GM21717 (cell line): ENCODE results near the gene CACNA1D.
"Not testable (repeated sequence)": the region's sequence is repeated elsewhere in the genome, so short reads cannot be mapped to it uniquely, and the experiment has no call there.

Experiments used
- ATAC-seq: cut with Tn5 transposase; IDR thresholded peaks from one replicate; pipeline ENCODE4 v1.9.1; 2021; ENCODE audit warnings: mild to moderate bottlenecking, moderate library complexity; ENCODE audit not compliant: unreplicated experiment

CACNA1D gene

GRCh38 chr3:53570709-53571108, 76.3 kb downstream of the CACNA1D start:
- no peak for ATAC-seq

GRCh38 chr3:53571264-53571663, 76.9 kb downstream of the CACNA1D start:
- ATAC-seq = no peak

- ATAC-seq = not testable (repeated sequence)
Measured at GRCh38 chr3:53572184-53572583, 77.8 kb downstream of the CACNA1D start.

- no peak for ATAC-seq
Measured at GRCh38 chr3:53577506-53577905, 83.1 kb downstream of the CACNA1D start.

GRCh38 chr3:53579636-53580035, 85.2 kb downstream of the CACNA1D start:
- ATAC-seq = no peak

- ATAC-seq = no peak
Measured at GRCh38 chr3:53581671-53582070, 87.3 kb downstream of the CACNA1D start.

GRCh38 chr3:53583161-53583690, 88.8 kb downstream of the CACNA1D start:
- no peak for ATAC-seq

GRCh38 chr3:53585049-53585448, 90.6 kb downstream of the CACNA1D start:
- ATAC-seq = no peak

GRCh38 chr3:53585627-53586026, 91.2 kb downstream of the CACNA1D start:
- ATAC-seq = no peak

GRCh38 chr3:53588122-53588521, 93.7 kb downstream of the CACNA1D start:
- ATAC-seq = no peak

GRCh38 chr3:53589201-53589600, 94.8 kb downstream of the CACNA1D start:
- ATAC-seq = no peak

GRCh38 chr3:53589806-53590205, 95.4 kb downstream of the CACNA1D start:
- ATAC-seq = no peak

GRCh38 chr3:53590606-53591005, 96.2 kb downstream of the CACNA1D start:
- no peak for ATAC-seq

- no peak for ATAC-seq
Measured at GRCh38 chr3:53591646-53592045, 97.2 kb downstream of the CACNA1D start.

GRCh38 chr3:53592862-53593261, 98.5 kb downstream of the CACNA1D start:
- ATAC-seq = no peak

- no peak for ATAC-seq
Measured at GRCh38 chr3:53593611-53594010, 99.2 kb downstream of the CACNA1D start.

GRCh38 chr3:53594276-53594675, 99.9 kb downstream of the CACNA1D start:
- no peak for ATAC-seq

- ATAC-seq = no peak
Measured at GRCh38 chr3:53595660-53596059, 101.2 kb downstream of the CACNA1D start.

- ATAC-seq = no peak
Measured at GRCh38 chr3:53597136-53597915, 102.9 kb downstream of the CACNA1D start.

- no peak for ATAC-seq
Measured at GRCh38 chr3:53599771-53600170, 105.4 kb downstream of the CACNA1D start.

- ATAC-seq = no peak
Measured at GRCh38 chr3:53602866-53603265, 108.5 kb downstream of the CACNA1D start.

GRCh38 chr3:53604232-53604631, 109.8 kb downstream of the CACNA1D start:
- ATAC-seq = no peak

- ATAC-seq = no peak
Measured at GRCh38 chr3:53606793-53607192, 112.4 kb downstream of the CACNA1D start.
